ENCODE results near the gene CKAP2L. TPM values are rescaled to one million over a fixed set of nuclear protein-coding genes. Genes with fewer than 3 reads are reported as not detected.

Gene CKAP2L
- total and polyA plus RNA-seq, 7 donors: under 0.01 to 3.0 (median 0.54) TPM; not detected in 2

- DNase-seq: no peak
- 67 to 73% methylated on average over 17 of the region's 17 CpGs for WGBS, 2 donors
- TF ChIP-seq POLR2AphosphoS5 (IDR thresholded peaks at IDR 0.05): no peak
- TF ChIP-seq CTCF (IDR thresholded peaks at IDR 0.05): no peak
- TF ChIP-seq POLR2A (IDR thresholded peaks at IDR 0.05): no peak
- no peak for TF ChIP-seq EP300 (IDR thresholded peaks at IDR 0.05)
- Histone ChIP-seq H3K27me3 (peaks cover 0 to 5% (median 0%) of the 10 kb centered on the region in 3 donors), H3K27ac (no peak overlapping the region), H3K4me3 (no peak overlapping the region), H3K4me1 (no peaks in the 10 kb centered on the region), H3K36me3 (no peaks in the 10 kb centered on the region), H3K9me3 (no peaks in the 10 kb centered on the region)
- intact Hi-C loops (cut with DNase I): no loop called here
Observed at GRCh38 chr2:112712903-112713584, 51.4 kb downstream of the CKAP2L start.

GRCh38 chr2:112712465-112712864 lies 51.9 kb downstream of the CKAP2L start:
- no peak overlapping the region for H3K27ac ChIP-seq
- WGBS, 2 donors: 84 to 86% methylated on average over 3 of the region's 3 CpGs
- no peaks in the 10 kb centered on the region for H3K4me1 ChIP-seq
- no peaks in the 10 kb centered on the region for H3K36me3 ChIP-seq
- no peak for DNase-seq
- intact Hi-C loops (cut with DNase I): no loop called here
- peaks cover 0 to 5% (median 0%) of the 10 kb centered on the region in 3 donors for H3K27me3 ChIP-seq
- no peaks in the 10 kb centered on the region for H3K9me3 ChIP-seq
- H3K4me3 ChIP-seq: no peak overlapping the region
- TF ChIP-seq EP300 (IDR thresholded peaks at IDR 0.05) (no peak), CTCF (IDR thresholded peaks at IDR 0.05) (no peak), POLR2A (IDR thresholded peaks at IDR 0.05) (no peak), POLR2AphosphoS5 (IDR thresholded peaks at IDR 0.05) (no peak)

DNA sequence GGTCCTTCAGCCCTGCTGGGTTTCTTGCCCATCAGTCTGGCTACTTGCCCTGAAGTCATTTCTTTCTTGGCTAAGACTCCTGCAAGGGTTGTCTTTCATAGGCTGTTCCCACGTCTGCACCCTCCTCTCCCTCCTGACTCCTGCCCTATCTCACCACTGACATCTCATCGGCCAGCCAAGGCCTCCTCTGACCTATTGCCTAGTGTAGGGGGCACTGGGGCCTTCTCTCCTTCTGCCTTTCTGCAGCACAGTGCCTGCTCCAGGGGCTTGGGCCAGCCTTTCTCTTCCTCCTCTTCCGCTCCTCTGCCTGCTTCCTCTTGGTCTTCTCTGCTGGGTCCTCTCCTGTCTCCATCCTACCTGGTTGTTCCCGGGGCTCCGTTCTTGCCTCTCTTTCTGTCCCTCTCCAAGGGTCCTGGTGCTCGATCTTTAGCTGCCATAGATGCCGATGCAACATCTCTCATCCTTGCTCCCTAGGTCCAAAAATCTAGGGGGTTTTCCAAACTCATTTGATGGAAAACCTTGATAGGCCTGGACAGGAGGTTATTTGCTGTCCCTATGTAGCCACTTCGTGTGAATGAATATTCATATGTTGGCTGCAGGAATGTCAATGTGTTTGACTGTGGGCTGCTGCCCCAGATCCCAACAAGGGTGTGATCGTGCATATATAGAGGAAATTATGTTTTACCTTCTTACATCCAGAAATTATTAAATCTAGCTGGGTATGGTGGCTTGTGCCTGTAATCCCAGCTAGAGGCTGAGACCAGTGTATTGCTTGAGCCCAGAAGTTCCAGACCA lies 53.3 kb downstream of the CKAP2L start:
- Histone ChIP-seq H3K4me1 (no peaks in the 10 kb centered on the region), H3K36me3 (no peaks in the 10 kb centered on the region), H3K27me3 (peaks cover 0 to 5% (median 0%) of the 10 kb centered on the region in 3 donors), H3K27ac (no peak overlapping the region), H3K9me3 (no peaks in the 10 kb centered on the region), H3K4me3 (no peak overlapping the region)
- TF ChIP-seq EP300 (IDR thresholded peaks at IDR 0.05) (no peak), CTCF (IDR thresholded peaks at IDR 0.05) (no peak), POLR2AphosphoS5 (IDR thresholded peaks at IDR 0.05) (no peak), POLR2A (IDR thresholded peaks at IDR 0.05) (no peak)
- no peak for DNase-seq
- WGBS, 2 donors: 85 to 89% methylated on average over 9 of the region's 9 CpGs
- intact Hi-C loops (cut with DNase I): no loop called here

DNA sequence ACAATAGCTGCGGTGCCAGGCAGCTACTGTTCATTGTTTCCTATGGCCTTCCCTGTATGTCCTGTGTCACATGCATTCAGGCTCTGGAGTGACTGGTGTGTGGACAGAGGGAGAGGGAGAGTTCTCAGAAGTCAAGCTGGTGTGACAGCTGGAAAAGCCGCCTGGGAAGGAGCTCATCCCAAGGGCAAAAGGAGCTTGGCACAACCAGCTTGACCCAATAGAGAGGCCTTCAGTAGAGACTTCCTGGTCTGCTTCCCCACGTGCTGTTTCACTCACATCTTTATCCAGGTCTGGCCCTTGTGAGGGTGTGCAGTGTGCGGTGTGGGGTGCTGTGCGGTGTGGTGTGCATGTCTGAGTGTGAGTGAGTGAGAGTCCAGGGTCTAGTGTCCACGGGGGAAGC lies 54.7 kb downstream of the CKAP2L start:
- Histone ChIP-seq H3K27me3 (peaks cover 0 to 5% (median 0%) of the 10 kb centered on the region in 3 donors), H3K36me3 (no peaks in the 10 kb centered on the region), H3K9me3 (no peaks in the 10 kb centered on the region), H3K4me3 (no peak overlapping the region), H3K4me1 (no peaks in the 10 kb centered on the region), H3K27ac (no peak overlapping the region)
- TF ChIP-seq EP300 (IDR thresholded peaks at IDR 0.05) (no peak), POLR2A (IDR thresholded peaks at IDR 0.05) (no peak), CTCF (IDR thresholded peaks at IDR 0.05) (no peak), POLR2AphosphoS5 (IDR thresholded peaks at IDR 0.05) (no peak)
- WGBS, 2 donors: 85 to 89% methylated on average over 6 of the region's 6 CpGs
- no peak for DNase-seq
- intact Hi-C loops (cut with DNase I): no loop called here

Measured in sigmoid colon (tissue), 7 donors.